Adrenal gland (tissue), 12 donors: ENCODE data around the gene NR5A1. TPM values are rescaled to one million over a fixed set of nuclear protein-coding genes. Genes with fewer than 3 reads are reported as not detected.

ENCODE experiments used
- DNase-seq, 7 donors: peaks; one replicate each; pipeline ENCODE4 v3.0.0-alpha.2; 2019 to 2020
- H3K27ac ChIP-seq, 5 donors: fragments of 200-600 bp; sonication (generic) in 4 of 5; 1 replicate in 3 of 5; 2 replicates in 2 of 5; pipeline versions ENCODE4 v1.5.1 to v1.8.0; 2016 to 2020; ENCODE audit warnings: mild to moderate bottlenecking in 1 of 5
- H3K27me3 ChIP-seq: fragments of 200-600 bp; 2 replicates; pipeline ENCODE4 v1.8.0; 2021
- H3K36me3 ChIP-seq, 2 donors: fragments of 200-600 bp; replicated peaks in 1 of 2; 1 replicate in 1 of 2; 2 replicates in 1 of 2; pipeline versions ENCODE4 v1.5.1 to v1.8.0; 2018 to 2022
- H3K4me1 ChIP-seq, 2 donors: fragments of 200-600 bp; replicated peaks in 1 of 2; 1 replicate in 1 of 2; 2 replicates in 1 of 2; pipeline versions ENCODE4 v1.5.1 to v1.8.0; 2018 to 2021
- H3K4me3 ChIP-seq, 4 donors: fragments of 200-600 bp; sonication (generic) in 3 of 4; one replicate each; pipeline ENCODE4 v1.5.1; 2016 to 2018
- H3K9me3 ChIP-seq, 3 donors: fragments of 200-600 bp; sonication (generic) in 1 of 3; replicated peaks in 1 of 3; 1 replicate in 2 of 3; 2 replicates in 1 of 3; pipeline versions ENCODE4 v1.5.1 to v1.8.0; 2016 to 2021
- POLR2A ChIP-seq, 2 donors: fragments of 450-650 bp; IDR thresholded peaks; one replicate each; pipeline ENCODE4 v1.6.1; 2017; ENCODE audit warnings: antibody characterized with exemption in 2 of 2, mild to moderate bottlenecking in 2 of 2, moderate library complexity in 1 of 2
- WGBS, 4 donors: extraction: QIAGEN DNeasy Blood & Tissue Kit in 2 of 4; methylation state at CpG; one replicate each; pipeline versions ENCODE4 v1.1.5 to v1.1.7; 2013 to 2017; 5-methylcytosine and 5-hydroxymethylcytosine counted together
- intact Hi-C, 2 donors: fragments of 100-400 bp; cut with DNase I; formaldehyde crosslinking; loops; one replicate each; pipeline versions ENCODE4 v1.14.1 to v1.15.0; 2022 to 2023
- polyA plus RNA-seq, 3 donors: library from polyadenylated mRNA; stranded (reverse); fragments of 200-250 nt in 2 of 3; fragments of 350-450 nt in 1 of 3; fragmentation: Illumina TruSeq in 1 of 3; extraction: RNeasy Lipid Tissue Mini Kit (QIAGEN cat#74804) in 1 of 3; gene quantifications; one replicate each; pipeline ENCODE4 v1.2.3, GENCODE V29; 2013 to 2014
- total RNA-seq, 9 donors: library from RNA; depleted of rRNA in 4 of 9; stranded (reverse); fragments of >200 nt in 4 of 9; fragments of 120-200 nt in 1 of 9; fragmentation: NEBNext Ultra II Directional in 1 of 9; extraction: Animal tissue kit (Norgen Biotek cat#: 25700) in 1 of 9; gene quantifications; one replicate each; pipeline versions ENCODE4 v1.1.0 to v1.2.4, GENCODE V29; 2013 to 2023
- TF ChIP-seq, protein P1 (sequence below), 6 experiments: fragments of 450-650 bp in 4 of 6; fragments of 200-600 bp in 2 of 6; sonication (generic) in 1 of 6; IDR thresholded peaks; 1 replicate in 5 of 6; 2 replicates in 1 of 6; pipeline versions ENCODE4 v1.5.1 to v1.8.0; 2016 to 2021; ENCODE audit warnings: antibody characterized with exemption in 6 of 6, mild to moderate bottlenecking in 2 of 6, moderate library complexity in 1 of 6
- donor health status: healthy with polysubstance abuse.
- donor health status: Bipolar disorder and iron deficiency.
- donor health status: DM: yes; HTN: yes; CAD: no.
- donor health status: DM: no; HTN: no; CAD: no.
- donor health status: DM: no; HTN: no; CAD: no.
- donor health status: DM: yes; HTN: yes; CAD: no.

The NR5A1 gene
- total and polyA plus RNA-seq, 12 donors: 110 to 637 (median 216) TPM

- Histone ChIP-seq H3K27me3 (no peaks in the 10 kb centered on the region), H3K4me1 (peaks cover 25 to 31% of the 10 kb centered on the region in 2 donors), H3K9me3 (no peaks in the 10 kb centered on the region), H3K27ac (peak overlapping the region in 3 of 5 donors; percentile 33 to 68 (median 56)), H3K36me3 (no peaks in the 10 kb centered on the region), H3K4me3 (no peak overlapping the region)
- no peak for DNase-seq
- intact Hi-C loops: no loop called here
- 61 to 72% (median 68%) methylated on average over 2 of the region's 2 CpGs for WGBS, 4 donors
- TF ChIP-seq POLR2A (IDR thresholded peaks at IDR 0.05): no peak
- TF ChIP-seq, protein P1, sequence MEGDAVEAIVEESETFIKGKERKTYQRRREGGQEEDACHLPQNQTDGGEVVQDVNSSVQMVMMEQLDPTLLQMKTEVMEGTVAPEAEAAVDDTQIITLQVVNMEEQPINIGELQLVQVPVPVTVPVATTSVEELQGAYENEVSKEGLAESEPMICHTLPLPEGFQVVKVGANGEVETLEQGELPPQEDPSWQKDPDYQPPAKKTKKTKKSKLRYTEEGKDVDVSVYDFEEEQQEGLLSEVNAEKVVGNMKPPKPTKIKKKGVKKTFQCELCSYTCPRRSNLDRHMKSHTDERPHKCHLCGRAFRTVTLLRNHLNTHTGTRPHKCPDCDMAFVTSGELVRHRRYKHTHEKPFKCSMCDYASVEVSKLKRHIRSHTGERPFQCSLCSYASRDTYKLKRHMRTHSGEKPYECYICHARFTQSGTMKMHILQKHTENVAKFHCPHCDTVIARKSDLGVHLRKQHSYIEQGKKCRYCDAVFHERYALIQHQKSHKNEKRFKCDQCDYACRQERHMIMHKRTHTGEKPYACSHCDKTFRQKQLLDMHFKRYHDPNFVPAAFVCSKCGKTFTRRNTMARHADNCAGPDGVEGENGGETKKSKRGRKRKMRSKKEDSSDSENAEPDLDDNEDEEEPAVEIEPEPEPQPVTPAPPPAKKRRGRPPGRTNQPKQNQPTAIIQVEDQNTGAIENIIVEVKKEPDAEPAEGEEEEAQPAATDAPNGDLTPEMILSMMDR (IDR thresholded peaks at IDR 0.05): no peak
These were observed 17.2 kb downstream of the NR5A1 start for GRCh38 chr9:124490004-124490403.

GRCh38 chr9:124489222-124489621 lies 18.0 kb downstream of the NR5A1 start:
- no peak for TF ChIP-seq POLR2A (IDR thresholded peaks at IDR 0.05)
- TF ChIP-seq, protein P1 (IDR thresholded peaks at IDR 0.05): no peak
- intact Hi-C loops: no loop called here
- Histone ChIP-seq H3K36me3 (no peaks in the 10 kb centered on the region), H3K4me3 (no peak overlapping the region), H3K9me3 (no peaks in the 10 kb centered on the region), H3K27me3 (no peaks in the 10 kb centered on the region), H3K4me1 (peaks cover 20 to 24% of the 10 kb centered on the region in 2 donors), H3K27ac (peak overlapping the region in 3 of 5 donors; percentile 33 to 68 (median 56))
- peak in 4 of 7 donors; percentile 47 to 66 (median 58) for DNase-seq
- WGBS, 4 donors: 29 to 49% (median 46%) methylated on average over 9 to 13 of the region's 13 CpGs

GRCh38 chr9:124488641-124489210 lies 18.5 kb downstream of the NR5A1 start:
- TF ChIP-seq, protein P1 (IDR thresholded peaks at IDR 0.05): no peak
- no peak for TF ChIP-seq POLR2A (IDR thresholded peaks at IDR 0.05)
- H3K4me1 ChIP-seq: peaks cover 18 to 19% of the 10 kb centered on the region in 2 donors
- no peak overlapping the region for H3K4me3 ChIP-seq
- peak overlapping the region in 3 of 5 donors; percentile 33 to 68 (median 56) for H3K27ac ChIP-seq
- peak in 1 of 7 donors; percentile 25 for DNase-seq
- no peaks in the 10 kb centered on the region for H3K27me3 ChIP-seq
- intact Hi-C loops: no loop called here
- no peaks in the 10 kb centered on the region for H3K9me3 ChIP-seq
- H3K36me3 ChIP-seq: no peaks in the 10 kb centered on the region
- WGBS, 4 donors: 74 to 83% (median 78%) methylated on average over 6 to 8 of the region's 8 CpGs

DNA sequence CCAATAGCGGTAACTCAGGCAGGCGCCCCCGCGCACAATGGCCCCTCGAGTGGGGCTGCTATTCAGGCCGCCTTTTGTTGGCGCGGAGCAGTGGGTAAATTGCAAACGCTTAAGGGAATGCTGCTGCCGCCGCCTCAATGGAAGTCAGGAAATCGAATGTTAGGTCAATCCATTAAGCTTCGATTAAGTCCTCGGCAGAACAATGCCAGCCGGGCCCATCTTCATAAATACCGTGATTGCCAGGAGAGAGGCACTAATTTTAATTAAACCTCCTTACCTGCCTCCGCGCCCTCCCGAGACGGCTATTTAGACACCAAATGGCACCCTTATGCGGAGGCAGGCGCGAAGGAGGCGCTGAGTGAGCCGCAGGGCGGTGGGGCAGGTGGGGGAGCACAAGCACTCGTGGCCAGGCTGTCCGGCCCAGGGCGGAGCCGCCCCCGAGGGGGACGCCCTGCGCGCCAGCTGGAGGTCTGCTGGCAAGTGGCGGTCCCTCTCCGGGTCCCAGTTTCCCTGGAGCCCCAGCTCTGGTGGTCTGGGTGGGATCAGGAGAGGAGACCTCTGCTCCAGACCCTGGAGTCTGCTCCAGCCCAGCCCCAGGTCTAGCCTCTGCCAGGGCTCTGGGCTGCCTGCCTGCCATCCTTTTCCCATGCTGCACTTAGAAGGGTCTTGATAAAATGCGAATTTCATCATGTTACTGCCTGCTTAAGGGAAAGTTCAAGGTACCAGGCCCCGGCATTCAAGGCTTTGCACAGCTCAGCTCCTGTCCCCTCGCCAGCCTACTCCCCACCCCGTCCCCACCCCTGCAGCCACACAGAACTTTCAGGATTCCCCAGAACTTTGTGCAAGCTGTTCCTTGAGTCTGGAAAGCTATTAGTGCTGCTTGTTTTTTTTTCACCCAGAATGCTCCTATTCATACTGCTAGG lies 19.7 kb downstream of the NR5A1 start:
- no peaks in the 10 kb centered on the region for H3K9me3 ChIP-seq
- no peaks in the 10 kb centered on the region for H3K36me3 ChIP-seq
- TF ChIP-seq, protein P1 (IDR thresholded peaks at IDR 0.05): no peak
- no peak for TF ChIP-seq POLR2A (IDR thresholded peaks at IDR 0.05)
- H3K4me3 ChIP-seq: no peak overlapping the region
- WGBS, 4 donors: 53 to 62% (median 55%) methylated on average over 27 to 40 of the region's 40 CpGs
- H3K27me3 ChIP-seq: no peaks in the 10 kb centered on the region
- peaks cover 16 to 18% of the 10 kb centered on the region in 2 donors for H3K4me1 ChIP-seq
- DNase-seq: peak in 4 of 7 donors; percentile 33 to 75 (median 58)
- intact Hi-C loops: no loop called here
- peak overlapping the region in 2 of 5 donors; percentile 3 to 68 for H3K27ac ChIP-seq
